Progenitor cell of endocrine pancreas (in vitro differentiated cells): ENCODE results near the gene SZT2. TPM values are rescaled to one million over a fixed set of nuclear protein-coding genes. Genes with fewer than 3 reads are reported as not detected.
"Not testable (repeated sequence)": the region's sequence is repeated elsewhere in the genome, so short reads cannot be mapped to it uniquely, and the experiment has no call there.

Experiments used
- DNase-seq: peaks from one replicate; pipeline ENCODE4 v3.0.0; 2021; ENCODE audit warnings: low spot score; ENCODE audit not compliant: unreplicated experiment
- H3K27ac Mint-ChIP-seq: 2 replicates; pipeline ENCODE4 v1.8.0; 2021; ENCODE audit warnings: mild to moderate bottlenecking, moderate library complexity, mixed read lengths
- H3K27me3 Mint-ChIP-seq: 2 replicates; pipeline ENCODE4 v1.8.0; 2021; ENCODE audit warnings: mixed read lengths
- H3K36me3 Mint-ChIP-seq: 2 replicates; pipeline ENCODE4 v1.8.0; 2022; ENCODE audit warnings: mixed read lengths; ENCODE audit not compliant: insufficient read depth
- H3K4me1 Mint-ChIP-seq: 2 replicates; pipeline ENCODE4 v1.8.0; 2021; ENCODE audit warnings: low read depth, mixed read lengths
- H3K4me3 Mint-ChIP-seq: 2 replicates; pipeline ENCODE4 v1.8.0; 2021; ENCODE audit warnings: low read depth, mild to moderate bottlenecking, moderate library complexity, mixed read lengths
- H3K9me3 Mint-ChIP-seq: 2 replicates; pipeline ENCODE4 v1.8.0; 2021; ENCODE audit warnings: low read depth, mixed read lengths
- total RNA-seq: library from RNA; stranded (reverse); gene quantifications from 2 replicates; pipeline ENCODE4 v1.2.1, GENCODE V29; 2021
- TF ChIP-seq, protein P1 (sequence below): fragments of 200-600 bp; sonication (generic); IDR thresholded peaks from one replicate; pipeline ENCODE4 v1.5.0; 2021; ENCODE audit warnings: antibody characterized with exemption, mild to moderate bottlenecking; ENCODE audit not compliant: unreplicated experiment

Gene SZT2
- total RNA-seq, 1 donor from 2014 or later = 75.4 TPM

DNA sequence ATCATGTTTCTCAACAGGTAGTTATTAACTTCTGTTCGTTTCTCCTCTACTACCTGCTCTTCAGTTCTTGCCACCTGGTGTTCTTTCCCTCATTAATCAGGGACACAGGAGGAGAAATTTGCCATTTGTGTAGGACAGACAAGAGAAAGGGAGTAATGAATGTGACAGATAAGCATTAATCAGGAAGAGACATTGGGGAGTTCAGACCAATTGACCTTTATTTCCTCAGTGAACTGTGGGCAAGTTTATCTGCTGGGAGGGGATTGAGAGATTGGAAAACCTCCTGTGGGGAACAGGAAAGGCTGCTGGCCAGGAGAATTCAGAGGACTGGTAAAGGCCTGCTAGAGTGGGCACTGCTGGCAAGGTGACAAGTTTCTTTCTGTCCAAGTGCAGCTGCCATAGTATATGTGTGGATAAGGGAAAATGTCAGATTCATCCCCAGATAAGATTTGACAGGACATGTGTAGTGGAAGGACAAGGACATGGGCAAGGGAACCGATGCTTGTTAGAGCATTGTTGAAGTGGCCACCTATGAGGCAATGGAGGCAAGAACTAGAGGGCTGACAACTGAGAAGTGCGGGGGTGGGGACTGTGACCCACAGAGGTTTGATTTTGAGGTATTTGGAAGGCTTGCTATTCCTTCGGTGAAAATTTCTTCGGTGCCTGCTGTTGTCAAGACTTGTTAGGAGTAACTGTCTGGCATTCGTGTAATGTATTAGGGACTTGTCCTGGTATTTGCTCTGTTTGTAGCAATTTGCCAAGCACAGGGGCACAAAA lies 12.6 kb downstream of the SZT2 start:
- peaks cover 3% of the 10 kb centered on the region for H3K4me1 Mint-ChIP-seq
- peaks cover 13% of the 10 kb centered on the region for H3K36me3 Mint-ChIP-seq
- peak overlapping the region; percentile 6 for H3K27ac Mint-ChIP-seq
- TF ChIP-seq, protein P1, sequence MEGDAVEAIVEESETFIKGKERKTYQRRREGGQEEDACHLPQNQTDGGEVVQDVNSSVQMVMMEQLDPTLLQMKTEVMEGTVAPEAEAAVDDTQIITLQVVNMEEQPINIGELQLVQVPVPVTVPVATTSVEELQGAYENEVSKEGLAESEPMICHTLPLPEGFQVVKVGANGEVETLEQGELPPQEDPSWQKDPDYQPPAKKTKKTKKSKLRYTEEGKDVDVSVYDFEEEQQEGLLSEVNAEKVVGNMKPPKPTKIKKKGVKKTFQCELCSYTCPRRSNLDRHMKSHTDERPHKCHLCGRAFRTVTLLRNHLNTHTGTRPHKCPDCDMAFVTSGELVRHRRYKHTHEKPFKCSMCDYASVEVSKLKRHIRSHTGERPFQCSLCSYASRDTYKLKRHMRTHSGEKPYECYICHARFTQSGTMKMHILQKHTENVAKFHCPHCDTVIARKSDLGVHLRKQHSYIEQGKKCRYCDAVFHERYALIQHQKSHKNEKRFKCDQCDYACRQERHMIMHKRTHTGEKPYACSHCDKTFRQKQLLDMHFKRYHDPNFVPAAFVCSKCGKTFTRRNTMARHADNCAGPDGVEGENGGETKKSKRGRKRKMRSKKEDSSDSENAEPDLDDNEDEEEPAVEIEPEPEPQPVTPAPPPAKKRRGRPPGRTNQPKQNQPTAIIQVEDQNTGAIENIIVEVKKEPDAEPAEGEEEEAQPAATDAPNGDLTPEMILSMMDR = no peak
- no peaks in the 10 kb centered on the region for H3K9me3 Mint-ChIP-seq
- no peaks in the 10 kb centered on the region for H3K27me3 Mint-ChIP-seq
- no peak overlapping the region for H3K4me3 Mint-ChIP-seq
- no peak for DNase-seq

DNA sequence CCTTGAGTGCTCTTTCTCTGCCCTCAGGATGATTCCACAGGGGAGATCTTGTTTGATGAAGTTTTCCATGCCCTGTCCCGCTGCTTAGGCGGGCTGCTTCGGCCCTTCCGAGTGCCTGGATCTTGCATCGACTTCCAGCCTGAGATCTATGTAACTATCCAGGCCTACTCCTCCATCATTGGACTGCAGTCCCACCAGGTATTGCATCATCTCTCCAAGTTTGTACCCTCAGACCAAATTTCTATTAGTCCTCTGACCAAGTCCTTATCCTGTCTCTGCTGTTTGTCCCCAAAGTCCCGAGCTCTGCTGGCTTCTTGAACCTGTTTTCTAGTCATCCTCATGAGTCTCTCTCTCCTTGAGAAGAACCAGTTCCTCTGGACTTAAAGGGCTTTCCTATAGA lies 14.7 kb downstream of the SZT2 start:
- Mint-ChIP-seq H3K9me3 (no peaks in the 10 kb centered on the region), H3K27ac (no peak overlapping the region), H3K36me3 (peaks cover 18% of the 10 kb centered on the region), H3K4me3 (no peak overlapping the region), H3K27me3 (no peaks in the 10 kb centered on the region), H3K4me1 (peaks cover 3% of the 10 kb centered on the region)
- TF ChIP-seq, protein P1 = no peak
- DNase-seq = no peak

DNA sequence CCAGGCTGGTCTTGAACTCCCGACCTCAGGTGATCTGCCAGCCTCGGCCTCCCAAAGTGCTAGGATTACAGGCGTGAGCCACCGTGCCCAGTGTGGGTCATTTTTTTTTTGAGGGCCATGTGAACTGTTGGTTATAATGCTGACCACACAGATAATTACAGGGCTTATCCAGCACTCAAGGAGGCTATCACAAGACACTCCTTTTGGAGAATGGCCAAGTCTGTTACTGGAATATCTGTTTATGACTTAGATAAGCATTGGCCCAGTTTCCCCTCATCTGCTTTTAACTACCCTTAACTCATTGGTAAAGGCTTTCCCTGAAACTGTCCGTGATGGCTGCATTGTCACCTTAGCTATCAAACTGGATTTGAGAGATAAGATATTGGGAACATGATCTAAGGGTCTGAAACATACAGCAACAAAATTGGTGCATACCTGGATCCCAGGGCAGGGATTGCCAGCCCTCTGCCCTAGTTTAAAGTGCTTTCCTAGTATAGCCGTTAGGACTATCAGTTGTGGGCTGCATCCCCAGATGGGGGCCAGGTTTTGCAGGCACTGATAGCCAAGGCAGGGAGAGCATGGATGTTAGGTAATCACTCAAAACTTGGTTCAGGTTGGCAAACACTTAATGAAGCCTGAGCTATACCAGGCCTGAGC lies 15.6 kb downstream of the SZT2 start:
- Mint-ChIP-seq H3K27ac (no peak overlapping the region), H3K4me3 (no peak overlapping the region), H3K36me3 (peaks cover 23% of the 10 kb centered on the region), H3K27me3 (no peaks in the 10 kb centered on the region), H3K9me3 (no peaks in the 10 kb centered on the region), H3K4me1 (peaks cover 3% of the 10 kb centered on the region)
- DNase-seq = no peak
- TF ChIP-seq, protein P1 = no peak

DNA sequence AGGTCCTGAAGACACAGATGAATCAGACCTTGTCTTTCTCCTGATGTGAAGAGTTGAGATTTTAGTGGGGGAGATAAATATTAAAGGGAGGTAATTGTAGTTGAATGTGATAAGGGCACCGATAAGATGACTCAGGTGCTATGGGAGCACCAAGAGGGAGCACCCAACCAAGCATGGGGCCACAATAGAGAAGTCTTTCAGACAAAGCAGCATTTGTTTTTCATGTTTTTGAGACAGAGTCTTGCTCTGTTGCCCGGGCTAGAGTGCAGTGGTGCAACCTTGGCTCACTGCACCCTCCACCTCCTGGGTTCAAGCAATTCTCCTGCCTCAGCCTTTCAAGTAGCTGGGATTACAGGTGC lies 16.2 kb downstream of the SZT2 start:
- H3K27me3 Mint-ChIP-seq = no peaks in the 10 kb centered on the region
- H3K9me3 Mint-ChIP-seq = no peaks in the 10 kb centered on the region
- peaks cover 24% of the 10 kb centered on the region for H3K36me3 Mint-ChIP-seq
- peaks cover 3% of the 10 kb centered on the region for H3K4me1 Mint-ChIP-seq
- TF ChIP-seq, protein P1 = no peak
- H3K4me3 Mint-ChIP-seq = no peak overlapping the region
- no peak for DNase-seq
- H3K27ac Mint-ChIP-seq = no peak overlapping the region

DNA sequence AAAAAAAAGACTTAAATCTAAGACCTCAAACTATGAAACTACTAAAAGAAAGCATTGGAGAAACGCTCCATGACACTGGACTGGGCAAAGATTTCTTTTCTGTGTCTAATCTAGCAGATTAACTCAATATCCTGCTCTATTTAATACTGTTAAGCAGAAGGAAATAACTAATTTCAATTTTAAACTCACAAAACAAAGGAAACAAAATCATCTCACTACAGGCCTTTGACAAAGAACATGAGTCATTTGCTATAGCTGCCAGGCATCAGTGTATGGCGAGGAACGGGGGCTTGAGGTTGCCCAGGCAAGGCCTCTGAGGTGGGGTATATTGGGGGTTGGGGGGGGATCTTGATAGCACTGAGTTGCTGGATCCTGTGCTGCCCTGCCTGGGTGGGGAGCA lies 20.9 kb downstream of the SZT2 start:
- H3K36me3 Mint-ChIP-seq = peaks cover 26% of the 10 kb centered on the region

DNA sequence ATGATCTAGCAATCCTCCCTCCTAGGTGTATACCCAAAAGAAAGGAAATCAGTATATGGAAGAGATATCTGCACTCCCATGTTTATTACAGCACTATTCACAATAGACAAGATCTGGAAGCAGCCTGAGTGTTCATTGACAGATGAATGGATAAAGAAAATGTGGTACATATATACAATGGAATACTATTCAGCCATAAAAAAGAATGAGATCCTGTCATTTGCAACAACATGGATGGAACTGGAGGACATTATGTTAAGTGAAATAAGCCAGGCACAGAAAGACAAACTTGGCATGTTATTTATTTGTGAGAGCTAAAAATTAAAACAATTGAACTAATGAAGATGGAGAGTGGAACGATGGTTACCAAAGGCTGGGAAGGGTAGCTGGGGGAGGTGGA lies 23.7 kb downstream of the SZT2 start:
- not testable (repeated sequence) for H3K4me1 Mint-ChIP-seq, DNase-seq, H3K27me3 Mint-ChIP-seq

More for the DNA sequence above, 20.9 kb downstream of the SZT2 start:
- TF ChIP-seq, protein P1 = no peak
- Mint-ChIP-seq H3K4me3 (no peak overlapping the region), H3K27me3 (no peaks in the 10 kb centered on the region), H3K9me3 (no peaks in the 10 kb centered on the region), H3K4me1 (no peaks in the 10 kb centered on the region), H3K27ac (no peak overlapping the region)
- no peak for DNase-seq

More for the DNA sequence above, 23.7 kb downstream of the SZT2 start:
- not testable (repeated sequence) for H3K27ac Mint-ChIP-seq, H3K4me3 Mint-ChIP-seq, H3K9me3 Mint-ChIP-seq
- peaks cover 22% of the 10 kb centered on the region for H3K36me3 Mint-ChIP-seq
